Stimulated activated CD4-positive, alpha-beta T cell treated with anti-CD3 and anti-CD28 coated beads, Interleukin-2, amount 100 ng/mL, for 48 hours (primary cell): Measurements from ENCODE around the gene CREB3L1.
A peak's percentile ranks its signal among the peaks of the same experiment; 100 is the strongest.

Experiments used
- DNase-seq, 2 donors: peaks; one replicate each; pipeline ENCODE4 v3.0.0-alpha.2; 2020

CREB3L1 gene

GRCh38 chr11:46330563-46331281 lies 53.3 kb downstream of the CREB3L1 start:
- DNase-seq: no peak

- DNase-seq: no peak
Observed at GRCh38 chr11:46331282-46331984, 54.0 kb downstream of the CREB3L1 start.

GRCh38 chr11:46332093-46332567 lies 54.7 kb downstream of the CREB3L1 start:
- DNase-seq: no peak

GRCh38 chr11:46332568-46333393 lies 55.3 kb downstream of the CREB3L1 start:
- DNase-seq: no peak

- no peak for DNase-seq
Observed at GRCh38 chr11:46333394-46333947, 56.0 kb downstream of the CREB3L1 start.

GRCh38 chr11:46334211-46334610 lies 56.7 kb downstream of the CREB3L1 start:
- DNase-seq: no peak

GRCh38 chr11:46335271-46335670 lies 57.8 kb downstream of the CREB3L1 start:
- no peak for DNase-seq

- no peak for DNase-seq
Observed at GRCh38 chr11:46335890-46336562, 58.6 kb downstream of the CREB3L1 start.

GRCh38 chr11:46336563-46337180 lies 59.2 kb downstream of the CREB3L1 start:
- no peak for DNase-seq

- DNase-seq: no peak
Observed at GRCh38 chr11:46337626-46338345, 60.3 kb downstream of the CREB3L1 start.

GRCh38 chr11:46338636-46338987 lies 61.1 kb downstream of the CREB3L1 start:
- no peak for DNase-seq

- DNase-seq: no peak
Observed at GRCh38 chr11:46338988-46339666, 61.7 kb downstream of the CREB3L1 start.

GRCh38 chr11:46339816-46340215 lies 62.4 kb downstream of the CREB3L1 start:
- no peak for DNase-seq

- no peak for DNase-seq
Observed at GRCh38 chr11:46341454-46341853, 64.0 kb downstream of the CREB3L1 start.

- DNase-seq: no peak
Observed at GRCh38 chr11:46342239-46342638, 64.8 kb downstream of the CREB3L1 start.

GRCh38 chr11:46343520-46343919 lies 66.1 kb downstream of the CREB3L1 start:
- no peak for DNase-seq

GRCh38 chr11:46345131-46345597 lies 67.7 kb downstream of the CREB3L1 start:
- DNase-seq: no peak

GRCh38 chr11:46345881-46346484 lies 68.5 kb downstream of the CREB3L1 start:
- no peak for DNase-seq

GRCh38 chr11:46346886-46347636 lies 69.6 kb downstream of the CREB3L1 start, which contains the start of gene DGKZ:
Gene DGKZ, plus strand, starts transcription at chr11:46347463. Its CDS starts 197 bp downstream, at chr11:46347660.
- DNase-seq: peak; percentile 83 to 95
